Body of pancreas (tissue), 4 donors: ENCODE results near the gene ACVRL1.

Experiments used
- POLR2A ChIP-seq, 3 donors: fragments of 450-650 bp; IDR thresholded peaks; one replicate each; pipeline ENCODE4 v1.6.1; 2016; ENCODE audit warnings: antibody characterized with exemption in 3 of 3, mild to moderate bottlenecking in 2 of 3
- TF ChIP-seq, protein P1 (sequence below), 7 experiments: fragments of 450-650 bp in 4 of 7; fragments of 200-600 bp in 3 of 7; sonication (generic) in 3 of 7; IDR thresholded peaks; one replicate each; pipeline ENCODE4 v1.5.1; 2016 to 2019; ENCODE audit warnings: antibody characterized with exemption in 7 of 7

DNA sequence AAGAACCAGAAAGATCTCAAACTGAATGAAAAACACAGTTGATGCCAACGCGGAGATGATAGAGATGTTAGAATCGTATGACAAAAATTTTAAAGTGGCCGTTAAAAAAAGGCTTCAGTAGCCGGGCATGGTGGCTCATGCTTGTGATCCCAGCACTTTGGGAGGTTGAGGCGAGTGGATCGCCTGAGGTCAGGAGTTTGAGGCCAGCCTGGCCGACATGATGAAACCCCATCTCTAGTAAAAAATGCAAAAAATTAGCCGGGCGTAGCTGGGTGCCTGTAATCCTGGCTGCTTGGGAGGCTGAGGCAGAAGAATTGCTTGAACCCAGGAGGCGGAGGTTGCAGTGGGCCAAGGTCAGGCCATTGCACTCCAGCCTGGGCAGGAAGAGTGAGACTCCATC, 5.4 kb upstream of the ACVRL1 start:
- TF ChIP-seq, protein P1, sequence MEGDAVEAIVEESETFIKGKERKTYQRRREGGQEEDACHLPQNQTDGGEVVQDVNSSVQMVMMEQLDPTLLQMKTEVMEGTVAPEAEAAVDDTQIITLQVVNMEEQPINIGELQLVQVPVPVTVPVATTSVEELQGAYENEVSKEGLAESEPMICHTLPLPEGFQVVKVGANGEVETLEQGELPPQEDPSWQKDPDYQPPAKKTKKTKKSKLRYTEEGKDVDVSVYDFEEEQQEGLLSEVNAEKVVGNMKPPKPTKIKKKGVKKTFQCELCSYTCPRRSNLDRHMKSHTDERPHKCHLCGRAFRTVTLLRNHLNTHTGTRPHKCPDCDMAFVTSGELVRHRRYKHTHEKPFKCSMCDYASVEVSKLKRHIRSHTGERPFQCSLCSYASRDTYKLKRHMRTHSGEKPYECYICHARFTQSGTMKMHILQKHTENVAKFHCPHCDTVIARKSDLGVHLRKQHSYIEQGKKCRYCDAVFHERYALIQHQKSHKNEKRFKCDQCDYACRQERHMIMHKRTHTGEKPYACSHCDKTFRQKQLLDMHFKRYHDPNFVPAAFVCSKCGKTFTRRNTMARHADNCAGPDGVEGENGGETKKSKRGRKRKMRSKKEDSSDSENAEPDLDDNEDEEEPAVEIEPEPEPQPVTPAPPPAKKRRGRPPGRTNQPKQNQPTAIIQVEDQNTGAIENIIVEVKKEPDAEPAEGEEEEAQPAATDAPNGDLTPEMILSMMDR (IDR thresholded peaks at IDR 0.05): no peak
- TF ChIP-seq POLR2A (IDR thresholded peaks at IDR 0.05): no peak
